HCT116 (cell line): ENCODE measurements around the gene SRR. TPM values are rescaled to one million over a fixed set of nuclear protein-coding genes. Genes with fewer than 3 reads are reported as not detected.

Experiments
- ATAC-seq: fragments of 200-7000 bp; cut with Tn5 transposase; 2 replicates; pipeline ENCODE4 v1.9.1; 2020; ENCODE audit warnings: mild to moderate bottlenecking, moderate library complexity
- Bru-seq: library from RNA; stranded (reverse); fragments of 400-500 nt; gene quantifications from one replicate; lab custom pipeline; 2021; lab: Mats Ljungman, UMichigan
- BruChase-seq, 2 experiments: library from RNA; stranded (reverse); fragments of 400-500 nt; gene quantifications; one replicate each; lab custom pipeline; 2021; lab: Mats Ljungman, UMichigan
- BruUV-seq: library from RNA; stranded (reverse); fragments of 400-500 nt; replicated peaks from 2 replicates; lab custom pipeline; 2021; lab: Mats Ljungman, UMichigan
- CTCF ChIA-PET: fragments of 300-600 bp; sonication (Branson Sonifier 250); formaldehyde crosslinking; loops from one replicate; lab custom pipeline; 2021; ENCODE audit warnings: antibody characterized with exemption; lab: Charles Lee
- POLR2A ChIA-PET: fragments of 300-600, 350-600 bp; sonication (Branson Sonifier 250); formaldehyde crosslinking; loops from one replicate; lab custom pipeline; 2021; ENCODE audit warnings: antibody characterized with exemption; lab: Charles Lee
- RAD21 ChIA-PET, 2 experiments: fragments of 300-600 bp; sonication (Branson Sonifier 250); formaldehyde crosslinking; loops; one replicate each; lab custom pipeline; 2023; ENCODE audit warnings: low total read pairs in 2 of 2; ENCODE audit not compliant: uncharacterized antibody in 2 of 2, unreplicated experiment in 2 of 2, low non-redundant PET in 1 of 2; lab: Charles Lee
- DNase-seq: peaks from one replicate; pipeline ENCODE4 v3.0.0-alpha.2; 2010; ENCODE audit warnings: low read depth, low spot score
- H2AFZ ChIP-seq: fragments of 200-600 bp; shearing (Covaris generic), sonication (generic); 2 replicates; pipeline ENCODE4 v1.6.1; 2017; ENCODE audit warnings: low read depth, mixed run types, mixed read lengths, antibody characterized with exemption, low read length; ENCODE audit not compliant: poor library complexity, severe bottlenecking
- H3K27ac ChIP-seq: 2 replicates; pipeline ENCODE4 v1.5.1; 2012; ENCODE audit warnings: low read depth, low read length
- H3K27me3 ChIP-seq: fragments of 200-600 bp; sonication (generic); 2 replicates; pipeline ENCODE4 v1.6.1; 2016; ENCODE audit warnings: mixed run types, low read length, mixed read lengths; ENCODE audit not compliant: insufficient read depth
- H3K36me3 ChIP-seq, 2 experiments: fragments of 200-500 bp in 1 of 2; fragments of 200-600 bp in 1 of 2; sonication (Bioruptor generic) in 1 of 2; sonication (generic) in 1 of 2; 2 replicates each; pipeline versions ENCODE4 v1.5.1 to v1.6.1; 2014 to 2016; ENCODE audit warnings: low read length in 2 of 2, inconsistent platforms in 1 of 2, mixed read lengths in 1 of 2, mixed run types in 1 of 2; ENCODE audit not compliant: insufficient read depth in 2 of 2, control insufficient read depth in 1 of 2
- H3K4me1 ChIP-seq, 2 experiments: fragments of 200-600 bp in 1 of 2; sonication (generic) in 1 of 2; 2 replicates each; pipeline versions ENCODE4 v1.5.1 to v1.6.1; 2012 to 2017; ENCODE audit warnings: low read length in 2 of 2, inconsistent platforms in 1 of 2, mild to moderate bottlenecking in 1 of 2, mixed read lengths in 1 of 2, mixed run types in 1 of 2, moderate library complexity in 1 of 2; ENCODE audit not compliant: insufficient read depth in 2 of 2, control insufficient read depth in 1 of 2
- H3K4me2 ChIP-seq: fragments of 200-600 bp; sonication (generic); 2 replicates; pipeline ENCODE4 v1.6.1; 2017; ENCODE audit warnings: mixed run types, low read length, mixed read lengths
- H3K4me3 ChIP-seq, 2 experiments: fragments of 200-600 bp in 1 of 2; sonication (generic) in 1 of 2; replicated peaks in 1 of 2; 2 replicates each; pipeline ENCODE4 v1.5.1; 2011 to 2016; ENCODE audit warnings: low read length in 2 of 2, control low read depth in 1 of 2, low read depth in 1 of 2, mild to moderate bottlenecking in 1 of 2, mixed read lengths in 1 of 2, mixed run types in 1 of 2
- H3K79me2 ChIP-seq: fragments of 200-600 bp; sonication (generic); 2 replicates; pipeline ENCODE4 v1.6.1; 2017; ENCODE audit warnings: mild to moderate bottlenecking, mixed run types, low read length, moderate library complexity, mixed read lengths; ENCODE audit not compliant: insufficient read depth
- H3K9ac ChIP-seq: fragments of 200-600 bp; sonication (generic); 2 replicates; pipeline ENCODE4 v1.6.1; 2016; ENCODE audit warnings: low read length, mixed read lengths
- H3K9me2 ChIP-seq: fragments of 200-600 bp; sonication (generic), shearing (Covaris generic); 2 replicates; pipeline ENCODE4 v1.6.1; 2017; ENCODE audit warnings: mixed run types, mild to moderate bottlenecking, moderate library complexity; ENCODE audit not compliant: insufficient read depth
- H3K9me3 ChIP-seq, 2 experiments: fragments of 200-500 bp in 1 of 2; fragments of 200-600 bp in 1 of 2; sonication (Bioruptor generic) in 1 of 2; sonication (generic) in 1 of 2; 2 replicates each; pipeline ENCODE4 v1.6.1; 2014 to 2017; ENCODE audit warnings: low read length in 2 of 2, mixed read lengths in 2 of 2, inconsistent platforms in 1 of 2, low read depth in 1 of 2, mild to moderate bottlenecking in 1 of 2, mixed run types in 1 of 2, moderate library complexity in 1 of 2; ENCODE audit not compliant: control insufficient read depth in 1 of 2, insufficient read depth in 1 of 2
- H4K20me1 ChIP-seq: fragments of 200-600 bp; sonication (generic), shearing (Covaris generic); 2 replicates; pipeline ENCODE4 v1.6.1; 2017; ENCODE audit warnings: mixed run types, mild to moderate bottlenecking, moderate library complexity; ENCODE audit not compliant: insufficient read depth
- ATF3 ChIP-seq: IDR thresholded peaks from 2 replicates; pipeline ENCODE4 v1.6.1; 2012
- CBX3 ChIP-seq: IDR thresholded peaks from 2 replicates; pipeline ENCODE4 v1.6.1; 2012; ENCODE audit warnings: low read depth
- CTCF ChIP-seq, 3 experiments: fragments of 200-600 bp in 1 of 3; sonication (generic) in 1 of 3; IDR thresholded peaks in 2 of 3; conservative IDR thresholded peaks in 1 of 3; 2 replicates each; pipeline ENCODE4 v1.5.1; 2012 to 2017; ENCODE audit warnings: low read depth in 2 of 3, low read length in 2 of 3, antibody characterized with exemption in 1 of 3, borderline replicate concordance in 1 of 3, control low read depth in 1 of 3, mild to moderate bottlenecking in 1 of 3, mixed read lengths in 1 of 3, mixed run types in 1 of 3, moderate library complexity in 1 of 3; ENCODE audit not compliant: insufficient read depth in 1 of 3
- EGR1 ChIP-seq: IDR thresholded peaks from 2 replicates; pipeline ENCODE4 v1.6.1; 2012; ENCODE audit warnings: low read depth
- ELF1 ChIP-seq: IDR thresholded peaks from 2 replicates; pipeline ENCODE4 v1.6.1; 2012; ENCODE audit warnings: low read depth, borderline replicate concordance
- EZH2 ChIP-seq: fragments of 200-600 bp; sonication (generic); IDR thresholded peaks from 2 replicates; pipeline ENCODE4 v1.6.1; 2017; ENCODE audit warnings: antibody characterized with exemption, mixed run types
- EZH2phosphoT487 ChIP-seq: fragments of 200-600 bp; IDR thresholded peaks from 2 replicates; pipeline ENCODE4 v1.6.1; 2018; ENCODE audit warnings: antibody characterized with exemption, borderline replicate concordance
- FOSL1 ChIP-seq: IDR thresholded peaks from 2 replicates; pipeline ENCODE4 v1.6.1; 2012; ENCODE audit warnings: low read depth
- JUND ChIP-seq: IDR thresholded peaks from 2 replicates; pipeline ENCODE4 v1.6.1; 2012
- MAX ChIP-seq: IDR thresholded peaks from 2 replicates; pipeline ENCODE4 v1.6.1; 2012
- POLR2A ChIP-seq: IDR thresholded peaks from 2 replicates; pipeline ENCODE4 v1.7.0; 2011; ENCODE audit warnings: borderline replicate concordance; ENCODE audit not compliant: insufficient read depth, insufficient read length; ENCODE audit errors: extremely low read depth
- RAD21 ChIP-seq: IDR thresholded peaks from 2 replicates; pipeline ENCODE4 v1.6.1; 2012; ENCODE audit warnings: low read depth, mild to moderate bottlenecking
- SIN3A ChIP-seq: IDR thresholded peaks from 2 replicates; pipeline ENCODE4 v1.6.1; 2012; ENCODE audit warnings: low read depth
- SP1 ChIP-seq: IDR thresholded peaks from 2 replicates; pipeline ENCODE4 v1.6.1; 2012; ENCODE audit warnings: low read depth
- SRF ChIP-seq: IDR thresholded peaks from 2 replicates; pipeline ENCODE4 v1.6.1; 2012; ENCODE audit warnings: low read depth
- TCF7L2 ChIP-seq: IDR thresholded peaks from 2 replicates; pipeline ENCODE4 v1.7.0; 2011; ENCODE audit warnings: borderline replicate concordance, inconsistent platforms; ENCODE audit not compliant: insufficient read depth, insufficient read length; ENCODE audit errors: extremely low read depth
- YY1 ChIP-seq: IDR thresholded peaks from 2 replicates; pipeline ENCODE4 v1.6.1; 2011; ENCODE audit warnings: low read length, low read depth, moderate library complexity, mild to moderate bottlenecking; ENCODE audit not compliant: insufficient replicate concordance; ENCODE audit errors: extremely low read depth
- ZBTB33 ChIP-seq: IDR thresholded peaks from 2 replicates; pipeline ENCODE4 v1.6.1; 2011; ENCODE audit warnings: mild to moderate bottlenecking, low read length, moderate library complexity; ENCODE audit not compliant: insufficient replicate concordance; ENCODE audit errors: extremely low read depth
- ZNF274 ChIP-seq: fragments of 200-500 bp; sonication (Bioruptor generic); IDR thresholded peaks from 2 replicates; pipeline ENCODE4 v1.6.1; 2014; ENCODE audit warnings: mild to moderate bottlenecking, low read depth, low read length, inconsistent platforms
- intact Hi-C: fragments of 100-400 bp; cut with micrococcal nuclease; formaldehyde crosslinking; loops from 2 replicates; pipeline ENCODE4 v1.10.0; 2022
- long read RNA-seq: library from polyadenylated mRNA; unstranded; transcript quantifications from one replicate; pipeline ENCODE4 v2.0.0, GENCODE V29; 2021; ENCODE audit not compliant: unreplicated experiment
- polyA plus RNA-seq: library from polyadenylated mRNA; unstranded; fragments of >200 nt; gene quantifications from 2 replicates; pipeline ENCODE4 v1.2.1, GENCODE V29; 2012; ENCODE audit warnings: missing spikeins
- total RNA-seq: library from RNA; stranded (reverse); gene quantifications from one replicate; pipeline ENCODE4 v1.2.1, GENCODE V29; 2021; ENCODE audit not compliant: unreplicated experiment

The SRR gene
- total RNA-seq (15.1 TPM), Bru-seq, nascent RNA (percentile 56 among the genes with signal in this experiment), BruChase-seq, experiment 1, labeled RNA remaining after a 6-hour chase (percentile 64 among the genes with signal in this experiment), BruChase-seq, experiment 2, labeled RNA remaining after a 2-hour chase (percentile 52 among the genes with signal in this experiment)
- 6.1 and 8.8 TPM in 2 replicates for polyA plus RNA-seq
- long read RNA-seq, transcript SRR-201 (8 exons, 2,728 nt): major isoform, 11 of 19 reads
- long read RNA-seq, partial matches to known transcripts: 2 of 19 reads
- long read RNA-seq, other reads (novel, unspliced or antisense): 6 of 19 reads

- POLR2A ChIA-PET: interaction anchor here (0.8 to 1.3 kb wide), 5 partner anchors 9 to 97 kb away, joined by 3 to 5 read pairs (median 3); partner anchors contain the start of gene TSR1
- no TSS peak for BruUV-seq
- H3K79me2 ChIP-seq: peaks cover 50% of the 10 kb centered on the region
- peaks cover 7 to 15% of the 10 kb centered on the region in 2 experiments; a peak in 2 of 4 replicates for H3K4me1 ChIP-seq
- intact Hi-C loops: no loop called here
- H2AFZ ChIP-seq: no peak within 1 kb of the TSS
- H3K9ac ChIP-seq: peak within 1 kb of the TSS; percentile 92
- RAD21 ChIA-PET: no interaction called here
- H3K36me3 ChIP-seq: peaks cover 8 to 13% of the 10 kb centered on the region in 2 experiments; a peak in 3 of 4 replicates
- peak within 1 kb of the TSS; percentile 91 to 99 for H3K4me3 ChIP-seq
- CTCF ChIA-PET: interaction anchor here (1.2 to 1.3 kb wide), 2 partner anchors 59 to 245 kb away, joined by 3 to 4 read pairs; no protein-coding TSS in a partner anchor
- H4K20me1 ChIP-seq: no peaks in the 10 kb centered on the region; the same call in 1 of the 2 replicates
- peak within 1 kb of the TSS; percentile 77 for H3K4me2 ChIP-seq
- H3K27ac ChIP-seq: peak within 1 kb of the TSS; percentile 92
- peak; percentile 89 for ATAC-seq
- peak; percentile 68 for DNase-seq
- H3K9me2 ChIP-seq: no peaks in the 10 kb centered on the region
- H3K27me3 ChIP-seq: no peaks in the 10 kb centered on the region
- no peaks in the 10 kb centered on the region for H3K9me3 ChIP-seq
- no peak for TF ChIP-seq YY1
- no peak for TF ChIP-seq FOSL1
- TF ChIP-seq EGR1: peak; percentile 55
- TF ChIP-seq MAX: no peak; the same call in none of the 2 replicates
- no peak for TF ChIP-seq JUND
- TF ChIP-seq ZBTB33: no peak
- no peak for TF ChIP-seq EZH2
- no peak for TF ChIP-seq ZNF274
- peak; percentile 29 for TF ChIP-seq POLR2A
- no peak for TF ChIP-seq ELF1
- peak; percentile 64; the same call in 1 of the 2 replicates for TF ChIP-seq SP1
- TF ChIP-seq SIN3A: no peak
- no peak for TF ChIP-seq RAD21
- TF ChIP-seq SRF: no peak
- no peak for TF ChIP-seq CBX3
- TF ChIP-seq ATF3: no peak
- TF ChIP-seq TCF7L2: no peak
- no peak for TF ChIP-seq CTCF (IDR thresholded peaks at IDR 0.05 in 2 of 3, conservative IDR thresholded peaks at IDR 0.05 in 1 of 3; ENCODE audit: borderline replicate concordance in 1 of 3, insufficient read depth in 1 of 3, low read depth in 2 of 3, low read length in 2 of 3)
- no peak for TF ChIP-seq EZH2phosphoT487
These were observed at the start of gene SRR, which contains the start of gene SMG6 for GRCh38 chr17:2303204-2304188. Gene SRR (plus strand): TSS chr17:2303950. CDS start chr17:2315561, 11,611 bp downstream. Gene SMG6 (minus strand): TSS chr17:2303785. CDS start chr17:2303720, 65 bp downstream.
